Epithelial cell of prostate (primary cell): Measurements from ENCODE around the gene RABGAP1.

Source experiments
- DNase-seq: peaks from one replicate; pipeline ENCODE4 v3.0.0-alpha.2; 2011; ENCODE audit warnings: low read depth, low spot score
- H3K27ac ChIP-seq: fragments of 450-650 bp; 2 replicates; pipeline ENCODE4 v1.5.1; 2017; ENCODE audit warnings: mild to moderate bottlenecking

The RABGAP1 gene

DNA sequence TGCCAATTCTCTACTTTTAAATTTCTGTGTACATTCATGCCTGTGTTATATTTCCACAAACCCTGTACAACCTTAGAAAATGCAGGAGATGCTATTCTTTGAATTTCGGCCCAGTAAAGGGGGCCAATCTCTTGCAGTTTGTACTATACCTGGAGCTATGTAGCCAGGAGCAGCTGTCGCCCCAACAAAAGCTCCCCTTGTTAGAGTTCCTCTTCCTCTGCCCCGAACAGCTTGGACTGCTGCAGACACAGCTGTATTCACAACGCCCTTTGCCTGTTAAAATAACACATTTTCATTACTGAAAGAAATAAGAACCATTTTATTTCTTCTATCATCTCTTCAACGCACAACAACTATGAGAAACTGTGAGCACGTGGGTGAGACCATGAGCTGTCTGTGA is 191.9 kb downstream of the RABGAP1 start:
- H3K27ac ChIP-seq = no peak overlapping the region
- no peak for DNase-seq

- no peak for DNase-seq
- no peak overlapping the region for H3K27ac ChIP-seq
These were observed 194.6 kb downstream of the RABGAP1 start for GRCh38 chr9:123135430-123135829.

- H3K27ac ChIP-seq = no peak overlapping the region
- no peak for DNase-seq
These were observed 197.3 kb downstream of the RABGAP1 start for GRCh38 chr9:123138163-123138562.

GRCh38 chr9:123149067-123149466 is 208.2 kb downstream of the RABGAP1 start:
- H3K27ac ChIP-seq = no peak overlapping the region
- no peak for DNase-seq

DNA sequence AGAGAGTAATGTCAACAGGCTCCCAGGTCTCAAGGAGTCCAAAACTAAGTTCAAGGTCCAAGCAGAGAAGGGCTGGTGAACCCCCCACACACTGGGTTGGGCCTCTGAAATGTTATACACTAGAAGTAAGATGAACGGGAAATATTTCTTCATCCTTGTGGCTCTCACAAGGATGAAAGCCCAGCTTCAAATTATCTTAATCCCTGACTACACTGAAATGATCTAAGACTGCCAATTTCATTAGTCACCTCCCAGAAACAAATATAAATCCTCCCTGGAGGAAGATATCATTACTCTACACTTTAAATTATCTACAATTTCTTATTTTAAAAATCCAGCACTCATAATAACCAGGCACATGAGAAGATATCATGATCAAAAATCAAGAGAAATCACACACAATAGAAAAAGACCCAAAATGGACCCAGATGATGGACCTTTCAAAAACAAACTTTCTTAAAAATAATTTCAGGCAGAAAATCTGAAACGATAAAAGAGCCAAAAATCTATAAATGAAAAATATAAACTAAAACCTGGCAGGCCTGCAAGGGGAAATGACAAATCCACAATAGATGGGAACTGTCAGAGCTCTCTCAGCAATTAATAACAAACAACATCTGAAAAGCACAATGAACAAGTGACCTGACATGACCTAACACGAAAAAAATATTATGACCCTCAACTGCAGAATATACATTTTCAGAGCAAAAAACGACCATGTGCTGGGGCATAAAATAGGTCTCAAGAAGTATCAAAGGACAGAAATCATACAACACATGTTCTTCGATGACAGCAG is 210.1 kb downstream of the RABGAP1 start:
- no peak overlapping the region for H3K27ac ChIP-seq
- DNase-seq = no peak
